A549 (cell line): ENCODE measurements around the gene PROCA1.

ENCODE experiments used
- CTCF ChIP-seq: fragments of >200 bp; sonication (Bioruptor Twin); formaldehyde crosslinking; IDR thresholded peaks from 3 replicates; pipeline ENCODE4 v1.5.1; 2016
- EP300 ChIP-seq, 2 experiments: fragments of >200 bp; sonication (Bioruptor Twin); formaldehyde crosslinking; IDR thresholded peaks; 2 replicates in 1 of 2; 3 replicates in 1 of 2; pipeline ENCODE4 v1.6.1; 2016 to 2017

GRCh38 chr17:28712705-28713415 lies 1.2 kb upstream of the PROCA1 start:
- TF ChIP-seq CTCF (no peak), EP300 (IDR thresholded peaks at IDR 0.05) (no peak)
